Activated gamma-delta T cell treated with anti-CD3 and anti-CD28 coated beads, Interleukin-2, amount 50 U/mL, for 16 hours (primary cell): Measurements from ENCODE around the gene ANXA3.
"Not testable (repeated sequence)": the region's sequence is repeated elsewhere in the genome, so short reads cannot be mapped to it uniquely, and the experiment has no call there.

Experiments
- DNase-seq: peaks from one replicate; pipeline ENCODE4 v3.0.0-alpha.2; 2020; ENCODE audit warnings: low read depth

Gene ANXA3

GRCh38 chr4:78551420-78552351 is at the start of gene ANXA3:
Gene ANXA3, plus strand, starts transcription at chr4:78551770. Its CDS starts 2,704 bp downstream, at chr4:78554474.
- no peak for DNase-seq

- not testable (repeated sequence) for DNase-seq
These were observed 45.3 kb upstream of the ANXA3 start for GRCh38 chr4:78506260-78506659.

- no peak for DNase-seq
These were observed 42.5 kb upstream of the ANXA3 start for GRCh38 chr4:78509043-78509442.

- no peak for DNase-seq
These were observed 41.5 kb upstream of the ANXA3 start for GRCh38 chr4:78510108-78510507.

- no peak for DNase-seq
These were observed 40.9 kb upstream of the ANXA3 start for GRCh38 chr4:78510681-78511080.

- no peak for DNase-seq
These were observed 39.1 kb upstream of the ANXA3 start for GRCh38 chr4:78512357-78512920.

- no peak for DNase-seq
These were observed 38.1 kb upstream of the ANXA3 start for GRCh38 chr4:78513411-78513975.

GRCh38 chr4:78517050-78517652 is 34.4 kb upstream of the ANXA3 start:
- DNase-seq = no peak

GRCh38 chr4:78518561-78518960 is 33.0 kb upstream of the ANXA3 start:
- no peak for DNase-seq

GRCh38 chr4:78519962-78520361 is 31.6 kb upstream of the ANXA3 start:
- no peak for DNase-seq

- DNase-seq = no peak
These were observed 30.8 kb upstream of the ANXA3 start for GRCh38 chr4:78520808-78521226.

- no peak for DNase-seq
These were observed 27.6 kb upstream of the ANXA3 start for GRCh38 chr4:78524009-78524408.

- no peak for DNase-seq
These were observed 26.0 kb upstream of the ANXA3 start for GRCh38 chr4:78525559-78525958.

GRCh38 chr4:78527103-78527502 is 24.5 kb upstream of the ANXA3 start:
- no peak for DNase-seq

GRCh38 chr4:78527555-78527954 is 24.0 kb upstream of the ANXA3 start:
- no peak for DNase-seq

- DNase-seq = no peak
These were observed 23.2 kb upstream of the ANXA3 start for GRCh38 chr4:78528327-78528726.

GRCh38 chr4:78529569-78530209 is 21.9 kb upstream of the ANXA3 start:
- no peak for DNase-seq

- DNase-seq = no peak
These were observed 19.5 kb upstream of the ANXA3 start for GRCh38 chr4:78532046-78532445.

- no peak for DNase-seq
These were observed 17.7 kb upstream of the ANXA3 start for GRCh38 chr4:78533854-78534253.

GRCh38 chr4:78534286-78534955 is 17.1 kb upstream of the ANXA3 start:
- no peak for DNase-seq

- DNase-seq = no peak
These were observed 9.2 kb upstream of the ANXA3 start for GRCh38 chr4:78542373-78542772.
